HepG2 (cell line): Measurements from ENCODE around the gene WDR5B. TPM values are rescaled to one million over a fixed set of nuclear protein-coding genes. Genes with fewer than 3 reads are reported as not detected.

ENCODE experiments used
- CEBPZ ChIP-seq: IDR thresholded peaks from 2 replicates; pipeline ENCODE4 v1.6.1; 2012; ENCODE audit warnings: low read length, improper control_type of control experiment
- GPN1 ChIP-seq: sonication (generic); formaldehyde crosslinking; IDR thresholded peaks from 2 replicates; pipeline ENCODE4 v1.5.1; 2020; ENCODE audit warnings: missing genetic modification reagents, borderline replicate concordance
- IRF9 ChIP-seq: sonication (generic); formaldehyde crosslinking; IDR thresholded peaks from 2 replicates; pipeline ENCODE4 v1.8.0; 2022; ENCODE audit warnings: missing genetic modification reagents, mild to moderate bottlenecking, borderline replicate concordance
- KDM4B ChIP-seq: sonication (generic); formaldehyde crosslinking; IDR thresholded peaks from 2 replicates; pipeline ENCODE4 v1.4.0; 2020; ENCODE audit warnings: missing genetic modification reagents
- NRL ChIP-seq: sonication (generic); formaldehyde crosslinking; IDR thresholded peaks from 2 replicates; pipeline ENCODE4 v1.5.0; 2020; ENCODE audit warnings: missing genetic modification reagents, mild to moderate bottlenecking, moderate library complexity, borderline replicate concordance
- ONECUT2 ChIP-seq: sonication (generic); formaldehyde crosslinking; IDR thresholded peaks from 2 replicates; pipeline ENCODE4 v1.4.0; 2020; ENCODE audit warnings: missing genetic modification reagents
- RELA ChIP-seq: sonication (generic); formaldehyde crosslinking; IDR thresholded peaks from 2 replicates; pipeline ENCODE4 v1.4.0; 2020; ENCODE audit warnings: missing genetic modification reagents
- SAP130 ChIP-seq: IDR thresholded peaks from 2 replicates; pipeline ENCODE4 v1.6.1; 2016; ENCODE audit warnings: low read depth
- SATB2 ChIP-seq: sonication (generic); formaldehyde crosslinking; IDR thresholded peaks from 2 replicates; pipeline ENCODE4 v1.5.0; 2020; ENCODE audit warnings: missing genetic modification reagents
- SKIL ChIP-seq: sonication (generic); formaldehyde crosslinking; IDR thresholded peaks from 2 replicates; pipeline ENCODE4 v1.8.0; 2022; ENCODE audit warnings: missing genetic modification reagents, mild to moderate bottlenecking, moderate library complexity, borderline replicate concordance
- SRSF9 ChIP-seq: fragments of 200-400 bp; formaldehyde crosslinking; IDR thresholded peaks from 2 replicates; pipeline ENCODE4 v1.6.1; 2018; ENCODE audit warnings: borderline replicate concordance, mild to moderate bottlenecking, low read depth, low read length; ENCODE audit not compliant: insufficient read depth, poor library complexity, severe bottlenecking
- U2AF1 ChIP-seq: fragments of 200-400 bp; formaldehyde crosslinking; optimal IDR thresholded peaks from 2 replicates; pipeline ENCODE3; 2017; ENCODE audit warnings: mild to moderate bottlenecking, low read depth, low read length
- ZNF256 ChIP-seq: sonication (generic); formaldehyde crosslinking; conservative IDR thresholded peaks from 2 replicates; pipeline ENCODE4 v1.4.0; 2020; ENCODE audit warnings: missing genetic modification reagents
- ZNF354B ChIP-seq: sonication (generic); formaldehyde crosslinking; IDR thresholded peaks from 2 replicates; pipeline ENCODE4 v1.8.0; 2022; ENCODE audit warnings: mild to moderate bottlenecking, missing genetic modification reagents
- ZNF367 ChIP-seq: sonication (generic); formaldehyde crosslinking; IDR thresholded peaks from 2 replicates; pipeline ENCODE4 v1.4.0; 2020; ENCODE audit warnings: missing genetic modification reagents, borderline replicate concordance
- ZNF382 ChIP-seq: sonication (generic); formaldehyde crosslinking; IDR thresholded peaks from 2 replicates; pipeline ENCODE4 v1.5.0; 2020; ENCODE audit warnings: missing genetic modification reagents, mild to moderate bottlenecking, borderline replicate concordance
- ZNF569 ChIP-seq: sonication (generic); formaldehyde crosslinking; IDR thresholded peaks from 2 replicates; pipeline ENCODE4 v1.5.0; 2020; ENCODE audit warnings: mild to moderate bottlenecking, missing genetic modification reagents, moderate library complexity, borderline replicate concordance
- ZNF597 ChIP-seq: sonication (generic); formaldehyde crosslinking; IDR thresholded peaks from 2 replicates; pipeline ENCODE4 v1.5.0; 2020; ENCODE audit warnings: missing genetic modification reagents
- polyA plus RNA-seq, 8 experiments: library from polyadenylated mRNA; depleted of rRNA in 3 of 8; stranded (reverse) in 7 of 8; unstranded in 1 of 8; fragments of >200 nt; fragmentation: Illumina TruSeq in 4 of 8; extraction: Trizol in 4 of 8; gene quantifications; 2 replicates each; pipeline versions ENCODE4 v1.2.1 to v1.2.3, GENCODE V29; 2011 to 2016; ENCODE audit warnings: low read depth in 4 of 8, missing spikeins in 1 of 8, mixed read lengths in 1 of 8; ENCODE audit not compliant: insufficient read depth in 1 of 8
- total RNA-seq, 5 experiments: library from RNA; depleted of rRNA; stranded (reverse); fragments of >200 nt; fragmentation: Illumina TruSeq; extraction: Trizol; gene quantifications; 2 replicates each; pipeline ENCODE4 v1.2.3, GENCODE V29; 2016; ENCODE audit warnings: low read depth in 1 of 5
- TF ChIP-seq, protein P1 (sequence below): fragments of 450-650 bp; IDR thresholded peaks from 2 replicates; pipeline ENCODE4 v1.6.1; 2017

The WDR5B gene
- total and polyA plus RNA-seq, 2 of the 13 experiments (the other 11 are each of a cell fraction or from before 2014, with no cell fraction given): 2.5 to 3.6 TPM

DNA sequence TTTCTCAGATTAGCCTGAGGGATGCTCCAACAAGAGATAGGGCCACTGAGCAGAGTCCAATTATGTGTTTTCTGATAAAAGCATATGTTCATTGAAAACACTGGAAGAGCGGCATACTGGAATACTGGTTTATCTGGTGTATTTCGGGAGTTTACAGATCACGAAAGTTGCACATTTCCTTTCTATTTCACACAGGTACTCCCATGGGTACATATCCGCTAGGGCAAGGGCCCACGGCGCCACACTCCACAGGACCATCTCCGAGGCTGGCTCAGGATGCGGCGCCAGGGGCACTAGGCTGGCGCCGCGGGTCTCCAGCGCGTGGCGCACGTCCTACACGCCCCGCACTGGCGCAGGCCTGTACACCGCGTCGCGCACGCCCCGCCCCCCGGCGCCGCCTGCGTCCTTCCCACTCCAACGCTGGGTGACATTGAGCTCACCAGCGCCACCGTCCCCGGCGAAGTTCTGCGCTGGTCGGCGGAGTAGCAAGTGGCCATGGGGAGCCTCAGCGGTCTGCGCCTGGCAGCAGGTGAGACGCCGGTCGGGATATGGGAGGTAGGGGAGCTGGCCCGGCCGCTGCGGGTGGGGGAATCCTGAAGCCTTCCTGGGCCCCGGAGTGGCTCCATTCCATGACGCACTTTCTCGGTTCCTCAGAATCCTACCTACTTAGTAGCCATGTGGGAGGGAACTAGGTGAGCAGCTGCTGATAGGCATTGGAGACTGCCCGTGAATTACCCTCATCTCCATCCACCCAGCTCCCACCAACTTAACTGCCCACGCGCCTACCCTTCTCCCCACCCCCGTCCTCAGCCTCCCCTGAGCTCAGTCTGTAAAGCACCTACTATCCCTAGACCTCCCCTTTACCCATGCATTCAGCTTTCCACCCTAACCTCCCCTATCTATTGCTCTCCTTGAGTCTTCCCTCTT lies 31.8 kb downstream of the WDR5B start, which contains the start of gene FAM162A (continued):
- TF ChIP-seq ZNF354B (CRISPR knock-in tag) (peak; percentile 52; the same call in 1 of the 2 replicates), U2AF1 (peak; percentile 89), SATB2 (CRISPR knock-in tag) (0 out of 2 replicates have a peak, but pooled peaks have one; percentile 77), SKIL (0 out of 2 replicates have a peak, but pooled peaks have one; percentile 60), ONECUT2 (no peak), RELA (CRISPR knock-in tag) (peak; percentile 86), ZNF367 (no peak), NRL (CRISPR knock-in tag) (no peak; the same call in 1 of the 2 replicates), ZNF569 (CRISPR knock-in tag) (no peak), KDM4B (peak; percentile 96), ZNF597 (CRISPR knock-in tag) (no peak), GPN1 (CRISPR knock-in tag) (no peak), SAP130 (CRISPR knock-in tag) (peak; percentile 99), ZNF256 (CRISPR knock-in tag) (0 out of 2 replicates have a peak, but pooled peaks have one; percentile 39), IRF9 (peak; percentile 70; the same call in 1 of the 2 replicates), SRSF9 (no peak), CEBPZ (no peak), ZNF382 (CRISPR knock-in tag) (no peak)
- TF ChIP-seq, protein P1, sequence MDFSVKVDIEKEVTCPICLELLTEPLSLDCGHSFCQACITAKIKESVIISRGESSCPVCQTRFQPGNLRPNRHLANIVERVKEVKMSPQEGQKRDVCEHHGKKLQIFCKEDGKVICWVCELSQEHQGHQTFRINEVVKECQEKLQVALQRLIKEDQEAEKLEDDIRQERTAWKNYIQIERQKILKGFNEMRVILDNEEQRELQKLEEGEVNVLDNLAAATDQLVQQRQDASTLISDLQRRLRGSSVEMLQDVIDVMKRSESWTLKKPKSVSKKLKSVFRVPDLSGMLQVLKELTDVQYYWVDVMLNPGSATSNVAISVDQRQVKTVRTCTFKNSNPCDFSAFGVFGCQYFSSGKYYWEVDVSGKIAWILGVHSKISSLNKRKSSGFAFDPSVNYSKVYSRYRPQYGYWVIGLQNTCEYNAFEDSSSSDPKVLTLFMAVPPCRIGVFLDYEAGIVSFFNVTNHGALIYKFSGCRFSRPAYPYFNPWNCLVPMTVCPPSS: no peak
